AG09319 (cell line): ENCODE measurements around the gene DESI1.
A peak's percentile ranks its signal among the peaks of the same experiment; 100 is the strongest.
"Not testable (repeated sequence)": the region's sequence is repeated elsewhere in the genome, so short reads cannot be mapped to it uniquely, and the experiment has no call there.

ENCODE experiments used
- DNase-seq: peaks from one replicate; pipeline ENCODE4 v3.0.0-alpha.2; 2010; ENCODE audit warnings: low read depth; ENCODE audit errors: extremely low read depth
- CTCF ChIP-seq: IDR thresholded peaks from 2 replicates; pipeline ENCODE4 v1.5.1; 2011; ENCODE audit warnings: low read depth, mild to moderate bottlenecking, inconsistent platforms, low read length, moderate library complexity

Gene DESI1

GRCh38 chr22:41620589-41621098, at the start of gene DESI1:
Gene DESI1 (minus strand): TSS chr22:41621043. CDS start chr22:41620839, 204 bp downstream.
- no peak for TF ChIP-seq CTCF
- no peak for DNase-seq

GRCh38 chr22:41668971-41669911, 48.4 kb upstream of the DESI1 start:
- peak; percentile 28 for DNase-seq
- TF ChIP-seq CTCF, result no peak

GRCh38 chr22:41664951-41665350, 44.1 kb upstream of the DESI1 start:
- DNase-seq, result no peak
- TF ChIP-seq CTCF, result no peak

- DNase-seq, result no peak
- no peak for TF ChIP-seq CTCF
These were observed 43.6 kb upstream of the DESI1 start for GRCh38 chr22:41664490-41664889.

GRCh38 chr22:41663594-41663993, 42.8 kb upstream of the DESI1 start:
- DNase-seq, result not testable (repeated sequence)

- DNase-seq, result no peak
- no peak for TF ChIP-seq CTCF
These were observed 40.9 kb upstream of the DESI1 start for GRCh38 chr22:41661713-41662112.

- DNase-seq, result no peak
- no peak for TF ChIP-seq CTCF
These were observed 40.2 kb upstream of the DESI1 start for GRCh38 chr22:41661088-41661487.
